UCSD-AML1 (cell line): Measurements from ENCODE around the gene PACSIN1.

ENCODE experiments used
- DNase-seq: peaks from one replicate; lab custom pipeline; 2025; ENCODE audit not compliant: unreplicated experiment; lab: John Stamatoyannopoulos, UW

The PACSIN1 gene

GRCh38 chr6:34514112-34514511, 48.2 kb downstream of the PACSIN1 start:
- no peak for DNase-seq

- no peak for DNase-seq
These were observed 49.0 kb downstream of the PACSIN1 start for GRCh38 chr6:34514593-34515472.

GRCh38 chr6:34515473-34516387, 49.9 kb downstream of the PACSIN1 start:
- DNase-seq: no peak

GRCh38 chr6:34516391-34517324, 50.8 kb downstream of the PACSIN1 start:
- DNase-seq: no peak

- no peak for DNase-seq
These were observed 51.6 kb downstream of the PACSIN1 start for GRCh38 chr6:34517461-34517881.

- no peak for DNase-seq
These were observed 52.1 kb downstream of the PACSIN1 start for GRCh38 chr6:34517966-34518365.

GRCh38 chr6:34518669-34519365, 52.9 kb downstream of the PACSIN1 start:
- no peak for DNase-seq

- no peak for DNase-seq
These were observed 54.2 kb downstream of the PACSIN1 start for GRCh38 chr6:34519971-34520644.

GRCh38 chr6:34520645-34521462, 55.0 kb downstream of the PACSIN1 start:
- DNase-seq: no peak

- no peak for DNase-seq
These were observed 55.8 kb downstream of the PACSIN1 start for GRCh38 chr6:34521463-34522285.

GRCh38 chr6:34522761-34523160, 56.9 kb downstream of the PACSIN1 start:
- DNase-seq: no peak

- no peak for DNase-seq
These were observed 57.7 kb downstream of the PACSIN1 start for GRCh38 chr6:34523441-34524206.

GRCh38 chr6:34524499-34524898, 58.6 kb downstream of the PACSIN1 start:
- DNase-seq: no peak

GRCh38 chr6:34524971-34525370, 59.1 kb downstream of the PACSIN1 start:
- no peak for DNase-seq

- no peak for DNase-seq
These were observed 59.7 kb downstream of the PACSIN1 start for GRCh38 chr6:34525431-34526175.

GRCh38 chr6:34526241-34526972, 60.5 kb downstream of the PACSIN1 start:
- DNase-seq: no peak
